TTC549 (cell line): ENCODE results near the gene EFCAB9.

Source experiments
- FAIRE-seq: peaks from 2 replicates; lab custom pipeline; 2012; peaks lifted over from hg19 to GRCh38; lab: Jason Lieb, UNC

The EFCAB9 gene

DNA sequence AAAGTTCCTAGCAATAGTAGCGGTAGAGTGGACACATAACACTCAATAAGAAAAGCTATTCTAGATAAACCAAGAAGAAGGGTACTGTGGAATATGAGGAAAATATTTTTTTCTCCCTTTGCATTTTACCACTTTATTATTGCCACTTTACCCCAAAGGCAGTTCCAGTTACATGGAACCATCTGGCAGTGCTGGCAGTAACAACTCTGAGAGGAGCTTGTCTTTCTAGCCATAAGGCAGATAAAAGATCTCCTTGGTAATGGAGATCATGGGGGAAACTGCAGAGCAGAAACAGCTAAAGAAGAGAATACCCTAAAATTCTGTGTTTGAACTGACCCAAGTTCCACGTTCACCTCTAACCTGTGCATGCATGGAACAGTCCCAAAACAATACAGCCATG, 51.1 kb downstream of the EFCAB9 start:
- no peak for FAIRE-seq

GRCh38 chr5:172245703-172246125, 51.7 kb downstream of the EFCAB9 start:
- no peak for FAIRE-seq

DNA sequence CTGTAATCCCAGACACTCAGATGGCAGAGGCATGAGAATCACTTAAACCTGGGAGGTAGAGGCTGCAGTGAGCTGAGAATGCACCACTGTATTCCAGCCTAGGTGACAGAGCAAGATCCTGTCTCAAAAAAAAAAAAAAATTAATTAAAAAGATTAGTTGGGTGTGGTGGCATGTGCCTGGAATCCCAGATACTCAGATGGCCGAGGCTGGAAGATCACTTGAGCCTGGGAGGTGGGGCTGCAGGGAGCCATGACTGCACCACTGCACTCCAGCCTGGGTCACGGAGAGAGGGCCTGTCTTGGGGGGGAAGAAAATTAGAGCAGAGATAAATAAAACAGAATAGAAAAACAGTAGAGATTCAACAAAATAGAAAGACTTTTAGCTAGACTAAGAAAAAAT, 54.7 kb downstream of the EFCAB9 start:
- FAIRE-seq = no peak

GRCh38 chr5:172251419-172251818, 57.4 kb downstream of the EFCAB9 start:
- FAIRE-seq = no peak

DNA sequence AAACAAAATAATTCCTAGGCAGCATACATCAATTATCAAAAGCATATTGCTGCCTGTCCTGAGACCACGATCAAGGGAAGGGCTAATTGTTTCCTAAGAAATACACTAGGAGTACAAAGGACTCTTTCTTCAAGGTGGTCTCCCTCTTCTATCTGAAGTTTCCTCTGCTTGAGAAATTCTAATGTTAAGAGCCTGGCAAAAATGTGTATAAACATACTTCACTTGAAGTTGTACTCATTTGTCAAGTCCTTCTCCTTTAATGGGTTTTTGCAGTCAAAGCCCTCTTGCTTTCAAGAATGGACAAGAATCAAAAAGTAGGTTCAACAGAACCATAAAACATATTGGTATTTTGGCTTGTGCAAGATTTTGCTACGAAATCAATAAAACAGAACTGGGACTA, 58.5 kb downstream of the EFCAB9 start:
- no peak for FAIRE-seq
